Stimulated activated naive B cell treated with anti-CD40 and anti-IgM and Interleukin-4, amounts not matched to agents 10 μg/mL and 1 μg/mL and 100 μg/mL, for 72 hours (primary cell): ENCODE data around the gene GRM8.
A peak's percentile ranks its signal among the peaks of the same experiment; 100 is the strongest.

Experiments used
- ATAC-seq, 2 donors: fragments of 150-1000 bp; cut with Tn5 transposase; replicated peaks; 2 replicates each; pipeline ENCODE4 v1.10.0; 2021; ENCODE audit warnings: moderate library complexity in 1 of 2
- DNase-seq: peaks from one replicate; pipeline ENCODE4 v3.0.0; 2021
- H3K27ac Mint-ChIP-seq: one replicate; pipeline ENCODE4 v1.8.0; 2022; ENCODE audit warnings: mild to moderate bottlenecking, mixed read lengths
- H3K27me3 Mint-ChIP-seq, 2 donors: one replicate each; pipeline ENCODE4 v1.8.0; 2022; ENCODE audit warnings: mixed read lengths in 2 of 2
- H3K36me3 Mint-ChIP-seq, 2 donors: one replicate each; pipeline ENCODE4 v1.8.0; 2022; ENCODE audit warnings: mixed read lengths in 2 of 2, mild to moderate bottlenecking in 1 of 2
- H3K4me1 Mint-ChIP-seq, 2 donors: one replicate each; pipeline ENCODE4 v1.8.0; 2022; ENCODE audit warnings: mixed read lengths in 2 of 2, mild to moderate bottlenecking in 1 of 2
- H3K4me3 Mint-ChIP-seq, 2 donors: one replicate each; pipeline ENCODE4 v1.8.0; 2022; ENCODE audit warnings: mild to moderate bottlenecking in 2 of 2, mixed read lengths in 2 of 2, moderate library complexity in 1 of 2
- H3K9me3 Mint-ChIP-seq, 2 donors: one replicate each; pipeline ENCODE4 v1.8.0; 2022; ENCODE audit warnings: mixed read lengths in 2 of 2, mild to moderate bottlenecking in 1 of 2

GRM8 gene

DNA sequence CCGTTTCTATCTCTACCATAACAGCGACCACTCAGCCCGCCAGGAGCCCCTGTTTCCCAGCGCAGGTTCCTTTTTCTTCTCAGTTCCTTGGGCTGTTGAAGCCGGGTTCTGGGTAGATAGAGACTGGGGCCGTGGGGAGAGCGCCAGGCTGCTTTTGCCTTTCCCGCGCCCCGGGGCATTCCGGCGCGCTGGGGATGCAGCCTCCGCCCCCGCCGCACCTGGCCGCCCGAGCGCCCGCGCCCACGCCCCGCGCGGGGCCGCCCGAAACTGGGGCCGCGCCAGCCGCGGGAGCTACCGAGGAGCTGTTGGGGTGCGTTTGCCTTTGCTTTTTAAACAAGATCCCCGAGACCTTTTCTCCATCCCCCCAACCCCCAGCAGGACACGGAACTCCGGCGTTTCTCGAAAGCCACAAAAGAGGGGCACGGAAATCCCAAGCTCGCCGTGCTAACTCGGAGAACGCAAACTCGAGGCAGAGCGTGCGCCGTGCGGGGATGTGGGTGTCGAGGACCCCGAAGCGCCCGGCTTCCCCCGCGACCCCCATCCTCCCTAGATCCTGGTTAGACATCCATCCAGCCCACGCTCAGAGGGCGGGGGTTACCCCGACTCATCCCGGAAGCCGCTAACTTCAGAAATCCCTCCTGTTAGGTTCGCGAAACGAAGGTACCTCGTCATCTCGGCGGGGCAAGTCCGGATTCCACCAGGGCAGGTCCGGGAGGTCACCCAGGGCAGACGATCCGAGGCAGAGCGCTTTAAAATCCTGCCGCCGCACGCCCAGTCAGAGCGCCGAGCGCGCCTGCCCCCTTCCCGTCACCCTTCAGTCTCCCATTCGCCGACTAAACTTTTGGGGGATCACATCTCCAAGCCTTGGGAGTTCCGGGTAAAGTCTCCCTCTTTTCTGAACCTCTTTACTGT, 1.0 kb downstream of the GRM8 start:
- DNase-seq (no peak), ATAC-seq (peak; percentile 26 to 53)
- peaks cover 72 to 82% of the 10 kb centered on the region in 2 donors for H3K27me3 Mint-ChIP-seq
- peaks cover 11 to 28% of the 10 kb centered on the region in 2 donors for H3K4me1 Mint-ChIP-seq
- no peaks in the 10 kb centered on the region for H3K9me3 Mint-ChIP-seq
- no peaks in the 10 kb centered on the region for H3K36me3 Mint-ChIP-seq
- peak overlapping the region; percentile 67 for H3K27ac Mint-ChIP-seq
- peak overlapping the region; percentile 87 to 94 for H3K4me3 Mint-ChIP-seq

DNA sequence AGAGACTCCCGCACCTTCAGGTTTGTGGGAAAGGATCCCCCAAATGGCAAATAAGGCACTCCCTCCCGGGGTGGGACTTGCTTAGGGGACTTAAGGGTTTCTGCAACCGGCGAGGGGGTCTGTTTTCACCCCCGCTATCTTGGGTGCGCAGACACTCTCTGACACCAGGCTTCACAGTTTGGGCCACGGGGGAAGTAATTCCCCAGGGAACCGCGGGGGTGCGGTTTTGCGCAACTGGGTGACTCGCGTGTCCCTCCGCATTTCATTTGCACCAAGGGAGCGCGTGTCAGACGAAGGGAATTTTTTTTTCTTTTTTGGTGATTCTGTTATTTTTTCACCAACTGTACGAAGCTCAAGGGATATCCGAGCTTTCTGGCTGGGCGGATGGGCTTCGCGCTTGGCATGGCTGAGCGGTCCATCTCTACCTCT, 1.7 kb downstream of the GRM8 start:
- DNase-seq, result no peak
- no peak for ATAC-seq
- Mint-ChIP-seq H3K9me3 (no peaks in the 10 kb centered on the region), H3K4me3 (peak overlapping the region; percentile 27 to 64), H3K36me3 (no peaks in the 10 kb centered on the region), H3K27ac (no peak overlapping the region), H3K4me1 (peaks cover 11 to 28% of the 10 kb centered on the region in 2 donors), H3K27me3 (peaks cover 69 to 82% of the 10 kb centered on the region in 2 donors)

DNA sequence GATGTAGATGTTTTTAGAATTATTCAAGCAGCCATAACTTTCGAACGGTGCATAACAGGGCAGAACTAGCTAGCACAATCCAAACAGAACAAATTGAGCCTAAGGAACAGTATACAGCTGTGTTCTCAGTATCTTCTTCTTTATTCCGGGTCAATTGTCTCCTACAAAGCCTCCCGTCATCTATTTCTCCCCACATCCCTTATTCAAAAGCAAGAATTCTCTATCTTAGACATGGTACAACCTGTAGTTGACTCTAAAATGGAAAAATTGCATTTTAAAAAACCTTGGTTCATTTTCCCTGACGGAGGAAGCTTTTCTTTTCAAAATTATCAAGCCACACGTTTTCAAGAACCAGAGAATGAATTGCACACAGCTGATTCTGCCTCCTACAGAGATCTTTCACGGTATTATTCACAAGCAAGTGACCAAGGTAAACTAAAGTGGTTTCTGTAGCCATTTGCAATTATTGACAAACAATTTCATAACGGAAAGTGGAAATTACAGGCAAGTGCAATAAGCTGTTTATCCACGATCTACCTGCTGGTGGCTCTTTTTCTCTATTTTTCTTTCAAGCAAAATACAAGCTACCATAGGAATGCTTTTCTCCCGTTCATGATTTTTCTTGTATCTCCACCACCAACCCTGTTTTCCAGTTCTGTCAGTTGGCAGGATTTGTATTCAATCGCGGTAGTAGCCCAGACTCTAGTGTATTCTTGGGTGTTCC, 2.3 kb downstream of the GRM8 start:
- no peak overlapping the region for H3K4me3 Mint-ChIP-seq
- H3K36me3 Mint-ChIP-seq, result no peaks in the 10 kb centered on the region
- H3K9me3 Mint-ChIP-seq, result no peaks in the 10 kb centered on the region
- ATAC-seq (no peak), DNase-seq (no peak)
- peaks cover 63 to 76% of the 10 kb centered on the region in 2 donors for H3K27me3 Mint-ChIP-seq
- no peak overlapping the region for H3K27ac Mint-ChIP-seq
- peaks cover 11 to 28% of the 10 kb centered on the region in 2 donors for H3K4me1 Mint-ChIP-seq

DNA sequence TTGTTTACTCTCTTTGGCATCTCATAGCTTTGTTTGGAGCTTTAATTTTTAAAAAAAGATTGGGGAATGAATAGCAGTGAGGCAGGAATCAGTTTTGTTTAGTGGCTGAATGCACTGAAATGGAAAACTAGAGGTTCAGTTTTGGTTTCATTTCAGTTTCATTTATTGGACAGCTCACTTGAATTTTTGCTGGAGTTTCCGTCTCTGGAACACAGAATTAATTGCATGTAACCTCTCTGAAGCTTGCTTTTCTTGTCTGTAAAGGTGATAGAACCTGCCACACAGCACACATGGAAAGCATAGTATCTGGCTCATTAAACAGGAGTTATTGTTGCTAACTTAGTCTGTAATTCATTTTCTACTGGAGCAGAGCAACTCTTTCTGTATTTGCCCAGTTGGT, 7.1 kb downstream of the GRM8 start:
- Mint-ChIP-seq H3K36me3 (no peaks in the 10 kb centered on the region), H3K27me3 (peaks cover 59 to 74% of the 10 kb centered on the region in 2 donors), H3K27ac (no peak overlapping the region), H3K4me3 (no peak overlapping the region), H3K4me1 (peaks cover 0 to 5% of the 10 kb centered on the region in 2 donors), H3K9me3 (no peaks in the 10 kb centered on the region)
- DNase-seq (no peak), ATAC-seq (no peak)

DNA sequence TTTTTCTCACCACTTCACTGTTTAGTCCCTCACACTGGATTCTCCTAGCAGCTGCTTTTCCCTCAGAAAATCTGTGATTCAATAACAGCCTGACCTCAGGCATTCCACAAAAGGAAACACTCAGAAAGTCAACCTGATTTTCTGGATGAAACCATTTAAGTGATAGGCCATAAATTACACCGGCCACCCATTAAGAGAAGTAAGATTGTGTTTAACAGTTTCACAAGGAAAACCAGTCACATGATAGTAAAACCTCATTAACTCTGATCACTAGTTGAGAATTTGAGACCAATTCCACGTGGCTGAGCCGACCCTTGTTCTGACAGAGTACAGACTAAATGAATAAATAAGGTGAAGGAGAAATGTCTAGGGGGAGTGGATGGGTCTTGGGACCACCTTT, 7.7 kb downstream of the GRM8 start:
- ATAC-seq (no peak), DNase-seq (no peak)
- no peak overlapping the region for H3K4me3 Mint-ChIP-seq
- peaks cover 59 to 73% of the 10 kb centered on the region in 2 donors for H3K27me3 Mint-ChIP-seq
- H3K4me1 Mint-ChIP-seq, result no peaks in the 10 kb centered on the region
- no peak overlapping the region for H3K27ac Mint-ChIP-seq
- H3K9me3 Mint-ChIP-seq, result no peaks in the 10 kb centered on the region
- no peaks in the 10 kb centered on the region for H3K36me3 Mint-ChIP-seq

DNA sequence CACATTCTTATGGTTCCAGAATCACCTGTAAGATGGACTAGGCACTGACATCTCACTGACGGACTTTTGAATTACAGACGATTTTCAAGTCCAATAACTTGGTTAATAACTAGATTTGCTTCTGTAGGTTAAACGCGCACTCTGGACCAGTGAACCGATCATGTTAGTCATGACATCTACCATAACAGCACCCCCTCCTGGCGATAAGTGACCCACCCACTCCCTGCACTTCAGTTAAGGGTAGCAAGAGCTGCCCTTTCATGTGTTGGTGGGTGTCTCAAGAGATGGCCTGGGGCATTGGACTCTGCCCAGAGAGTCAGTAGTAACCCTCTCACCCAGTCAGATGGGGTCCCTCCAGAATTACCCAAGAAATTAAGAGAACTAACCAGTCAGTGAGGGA, 12.9 kb downstream of the GRM8 start:
- ATAC-seq, result no peak
- no peak for DNase-seq
- Mint-ChIP-seq H3K36me3 (no peaks in the 10 kb centered on the region), H3K27me3 (peaks cover 44 to 46% of the 10 kb centered on the region in 2 donors), H3K4me3 (no peak overlapping the region), H3K4me1 (no peaks in the 10 kb centered on the region), H3K27ac (no peak overlapping the region), H3K9me3 (peaks cover 0 to 4% of the 10 kb centered on the region in 2 donors)

DNA sequence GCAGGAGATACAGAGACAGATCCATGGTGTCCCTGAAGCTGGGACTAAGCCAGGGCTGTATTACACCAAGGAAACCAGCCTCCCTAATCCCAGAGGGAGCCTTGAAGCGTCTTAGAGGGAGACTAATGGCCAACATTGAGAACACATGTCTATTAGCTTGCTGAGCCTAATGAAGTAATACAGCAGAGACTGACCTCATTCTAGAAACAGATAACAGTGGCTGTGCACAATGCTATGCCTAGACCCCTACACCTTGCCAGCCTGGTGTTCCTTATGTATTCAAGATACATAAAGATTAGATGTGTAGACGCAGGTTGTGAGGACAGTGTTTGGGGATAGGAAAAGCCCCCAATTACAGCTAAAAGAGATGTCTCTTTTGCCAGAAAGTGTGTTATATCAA, 19.1 kb downstream of the GRM8 start:
- Mint-ChIP-seq H3K27ac (no peak overlapping the region), H3K27me3 (peaks cover 16 to 18% of the 10 kb centered on the region in 2 donors), H3K4me3 (no peak overlapping the region), H3K4me1 (no peaks in the 10 kb centered on the region), H3K36me3 (no peaks in the 10 kb centered on the region), H3K9me3 (peaks cover 0 to 4% of the 10 kb centered on the region in 2 donors)
- DNase-seq, result no peak
- ATAC-seq, result no peak

DNA sequence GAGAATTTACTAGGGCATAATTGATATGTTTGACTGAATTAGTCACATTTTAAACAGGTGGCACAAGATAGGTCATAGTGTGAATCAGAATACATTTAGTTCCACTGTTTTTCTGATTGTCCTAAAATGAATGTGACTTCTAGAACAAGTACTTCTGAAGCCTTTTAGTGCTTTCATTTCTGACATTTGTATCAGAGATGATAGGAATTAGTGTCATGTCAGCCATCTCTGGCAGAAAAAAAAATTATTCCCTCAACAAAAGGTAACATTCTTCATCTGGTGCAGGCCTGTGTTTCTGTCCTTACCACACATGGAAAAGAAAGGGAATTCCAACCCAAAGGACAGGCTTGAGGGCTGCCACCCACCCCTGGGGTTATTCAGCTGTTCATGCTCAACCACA, 21.3 kb downstream of the GRM8 start:
- Mint-ChIP-seq H3K9me3 (peaks cover 0 to 1% of the 10 kb centered on the region in 2 donors), H3K4me1 (no peaks in the 10 kb centered on the region), H3K27me3 (peaks cover 19% of the 10 kb centered on the region in 2 donors), H3K4me3 (no peak overlapping the region), H3K27ac (no peak overlapping the region), H3K36me3 (no peaks in the 10 kb centered on the region)
- DNase-seq (no peak), ATAC-seq (no peak)

DNA sequence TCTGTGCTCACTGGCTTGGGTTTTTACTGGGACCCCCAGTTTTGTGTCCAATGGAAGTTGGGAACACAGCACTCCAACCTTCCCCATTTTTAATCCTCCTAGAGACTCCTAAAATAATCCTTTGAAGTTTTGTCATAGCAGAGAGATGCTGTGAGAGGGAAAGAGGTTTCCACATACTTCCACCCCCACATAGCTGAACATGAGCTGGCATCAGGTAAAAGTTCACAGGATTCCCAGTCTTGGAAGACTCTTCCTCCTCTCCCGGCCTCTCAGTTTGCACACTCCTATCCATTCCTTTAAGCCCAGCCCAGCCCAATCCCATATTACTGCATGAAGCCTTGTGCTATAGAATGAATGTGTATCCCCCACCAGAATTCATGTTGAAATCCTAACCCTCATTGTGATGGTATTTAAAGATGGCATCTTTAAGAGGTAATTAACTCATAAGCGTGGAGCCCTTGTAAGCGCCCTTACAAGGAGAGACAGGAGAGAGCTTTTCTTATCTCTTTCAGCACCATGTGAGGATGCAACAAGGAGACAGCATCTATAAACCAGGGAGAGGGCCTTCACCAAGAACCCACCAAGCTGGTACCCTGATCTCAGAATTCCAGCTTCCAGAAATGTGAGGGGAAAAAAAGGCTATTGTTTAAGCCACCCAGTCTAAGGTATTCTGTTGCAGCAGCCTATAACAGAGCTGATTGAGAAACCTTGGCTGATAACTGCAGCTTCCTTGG, 22.4 kb downstream of the GRM8 start:
- no peak overlapping the region for H3K4me3 Mint-ChIP-seq
- H3K27ac Mint-ChIP-seq, result no peak overlapping the region
- peaks cover 20 to 25% of the 10 kb centered on the region in 2 donors for H3K27me3 Mint-ChIP-seq
- ATAC-seq, result no peak
- H3K36me3 Mint-ChIP-seq, result no peaks in the 10 kb centered on the region
- H3K4me1 Mint-ChIP-seq, result no peaks in the 10 kb centered on the region
- DNase-seq, result no peak
- H3K9me3 Mint-ChIP-seq, result no peaks in the 10 kb centered on the region

DNA sequence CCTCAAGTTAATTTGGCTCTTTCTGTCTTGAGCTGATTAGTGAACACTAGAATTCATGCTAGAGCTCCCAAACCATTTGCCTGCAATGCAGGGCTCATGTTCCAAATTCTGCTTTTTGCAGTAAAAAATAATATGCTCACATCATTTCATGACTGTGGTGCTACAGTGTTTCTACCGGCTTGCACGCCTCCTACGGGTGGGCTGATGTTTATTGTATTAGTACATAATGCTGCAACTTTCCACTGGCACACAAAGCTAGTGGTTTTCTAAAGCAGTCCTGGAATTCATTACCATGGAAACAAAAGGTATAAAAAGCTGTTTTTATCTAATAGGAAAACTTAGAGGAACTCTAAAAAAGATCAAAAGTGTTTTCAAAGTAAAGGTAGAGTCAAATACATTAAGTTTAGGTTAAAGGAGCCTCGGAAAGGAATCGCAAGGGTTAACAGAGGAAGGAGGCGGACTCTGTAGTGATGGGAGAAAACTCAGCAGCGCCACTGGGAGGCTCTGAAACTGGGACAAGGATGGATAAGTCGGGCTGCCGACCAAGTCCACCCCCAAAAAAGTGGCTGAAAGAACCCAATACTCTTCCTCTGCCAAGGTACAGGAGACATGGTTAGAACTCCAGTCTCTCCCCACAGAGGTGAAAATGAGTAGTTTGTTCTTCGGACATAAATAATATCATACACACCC, 25.9 kb downstream of the GRM8 start:
- no peak for ATAC-seq
- Mint-ChIP-seq H3K27ac (no peak overlapping the region), H3K4me1 (no peaks in the 10 kb centered on the region), H3K36me3 (no peaks in the 10 kb centered on the region), H3K4me3 (no peak overlapping the region), H3K9me3 (no peaks in the 10 kb centered on the region), H3K27me3 (peaks cover 29 to 45% of the 10 kb centered on the region in 2 donors)
- no peak for DNase-seq

DNA sequence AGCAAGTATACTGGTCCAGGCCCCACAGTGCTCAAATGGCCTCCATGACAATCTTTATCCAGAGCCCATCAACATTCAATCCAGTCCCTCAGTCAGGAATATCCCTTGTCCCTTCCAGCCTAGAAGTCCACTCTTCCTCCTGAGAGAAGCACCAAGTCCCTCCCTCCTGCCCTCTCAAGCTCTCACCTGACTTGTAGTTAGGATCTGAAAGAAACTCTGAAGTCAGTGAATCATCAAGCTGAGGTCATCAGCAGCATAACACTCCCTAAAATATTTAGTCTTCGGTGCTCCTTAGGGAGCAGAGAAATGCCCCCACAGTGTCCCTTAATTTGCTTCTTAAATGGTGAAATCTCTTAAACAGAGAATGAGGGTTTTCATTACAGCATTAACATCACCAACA, 31.0 kb downstream of the GRM8 start:
- no peak overlapping the region for H3K27ac Mint-ChIP-seq
- peaks cover 36 to 47% of the 10 kb centered on the region in 2 donors for H3K27me3 Mint-ChIP-seq
- DNase-seq (no peak), ATAC-seq (no peak)
- no peaks in the 10 kb centered on the region for H3K4me1 Mint-ChIP-seq
- H3K4me3 Mint-ChIP-seq, result no peak overlapping the region
- H3K9me3 Mint-ChIP-seq, result no peaks in the 10 kb centered on the region
- no peaks in the 10 kb centered on the region for H3K36me3 Mint-ChIP-seq

DNA sequence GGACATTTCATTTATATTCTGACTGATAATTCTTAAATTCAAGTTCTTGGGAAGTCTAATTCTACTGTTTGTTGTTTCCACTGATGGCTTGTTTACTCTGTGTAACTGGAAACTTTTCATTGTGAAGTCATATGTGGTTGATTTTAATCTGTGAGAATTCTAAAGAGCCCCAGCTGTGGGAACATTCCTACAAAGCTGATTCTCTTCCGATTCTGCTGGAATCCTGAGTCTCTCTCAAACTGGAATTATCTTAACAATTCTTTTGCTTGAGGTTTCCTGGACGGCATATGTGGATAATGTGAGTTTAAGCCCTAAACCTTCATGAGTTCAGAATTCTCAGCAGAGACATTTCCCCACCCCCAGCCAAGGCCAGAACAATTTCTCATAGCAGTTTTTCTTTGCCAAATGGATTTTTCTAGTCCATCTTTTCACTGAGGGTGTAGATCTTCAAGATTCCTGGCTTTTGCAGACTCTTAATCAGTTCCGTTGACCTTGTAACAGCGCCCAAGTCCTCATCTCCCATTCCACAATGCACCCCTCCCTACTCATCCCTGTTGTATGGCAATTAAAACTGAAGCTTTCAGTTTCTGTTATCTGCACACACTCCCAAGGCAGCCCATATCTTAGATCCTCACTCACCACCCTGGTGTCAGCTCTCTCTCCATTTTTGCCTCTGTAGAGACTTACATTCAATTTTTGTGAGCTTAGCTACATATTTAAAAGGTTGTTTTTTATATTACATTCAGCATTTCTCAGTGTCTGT, 37.6 kb downstream of the GRM8 start:
- Mint-ChIP-seq H3K27ac (no peak overlapping the region), H3K4me1 (no peaks in the 10 kb centered on the region), H3K27me3 (peaks cover 15 to 17% of the 10 kb centered on the region in 2 donors), H3K4me3 (no peak overlapping the region), H3K9me3 (no peaks in the 10 kb centered on the region), H3K36me3 (no peaks in the 10 kb centered on the region)
- ATAC-seq, result no peak
- no peak for DNase-seq

DNA sequence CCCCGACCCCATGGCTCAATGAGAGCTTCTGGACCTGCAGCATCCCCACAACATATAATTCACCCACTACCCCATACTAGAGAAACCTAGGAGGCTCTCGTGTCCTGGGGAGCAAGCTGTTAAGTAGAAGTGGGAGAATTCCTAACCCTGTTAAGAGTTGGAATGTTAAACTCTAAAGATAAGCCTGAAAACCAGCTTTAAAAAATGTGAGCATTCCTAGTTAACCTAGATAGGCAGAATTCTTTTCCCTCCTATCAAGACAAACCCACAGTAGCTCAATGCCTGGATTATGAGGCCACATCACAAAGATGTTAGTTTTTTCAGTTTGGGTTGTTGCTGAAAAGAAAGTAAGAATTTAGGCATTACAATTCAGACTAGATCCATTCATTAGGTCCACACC, 42.9 kb downstream of the GRM8 start:
- DNase-seq, result no peak
- H3K36me3 Mint-ChIP-seq, result no peaks in the 10 kb centered on the region
- no peak overlapping the region for H3K27ac Mint-ChIP-seq
- no peak for ATAC-seq
- H3K27me3 Mint-ChIP-seq, result peaks cover 16 to 26% of the 10 kb centered on the region in 2 donors
- H3K4me1 Mint-ChIP-seq, result no peaks in the 10 kb centered on the region
- peaks cover 0 to 1% of the 10 kb centered on the region in 2 donors for H3K9me3 Mint-ChIP-seq
- no peak overlapping the region for H3K4me3 Mint-ChIP-seq
